Breast epithelium (tissue), 4 donors: ENCODE measurements around the gene CLDND2. TPM values are rescaled to one million over a fixed set of nuclear protein-coding genes. Genes with fewer than 3 reads are reported as not detected.

Experiments used
- DNase-seq, 2 donors: peaks; one replicate each; pipeline ENCODE4 v3.0.0-alpha.2; 2019; ENCODE audit warnings: low spot score in 2 of 2
- H3K27ac ChIP-seq, 2 donors: fragments of 200-600 bp; sonication (generic) in 1 of 2; one replicate each; pipeline ENCODE4 v1.5.1; 2016 to 2019; ENCODE audit warnings: mild to moderate bottlenecking in 1 of 2
- H3K27me3 ChIP-seq, 2 donors: fragments of 200-600 bp; sonication (generic) in 1 of 2; one replicate each; pipeline versions ENCODE4 v1.5.1 to v1.6.0; 2017 to 2019; ENCODE audit warnings: control low read depth in 1 of 2, mild to moderate bottlenecking in 1 of 2
- H3K36me3 ChIP-seq: fragments of 200-600 bp; one replicate; pipeline ENCODE4 v1.5.1; 2019
- H3K4me1 ChIP-seq, 2 donors: fragments of 200-600 bp; sonication (generic); one replicate each; pipeline ENCODE4 v1.5.1; 2016 to 2019; ENCODE audit warnings: control low read depth in 1 of 2
- H3K4me3 ChIP-seq, 3 donors: fragments of 200-600 bp; sonication (generic); 1 replicate in 2 of 3; 2 replicates in 1 of 3; pipeline ENCODE4 v1.5.1; 2016 to 2019; ENCODE audit warnings: mild to moderate bottlenecking in 3 of 3, moderate library complexity in 2 of 3
- H3K9me3 ChIP-seq, 2 donors: fragments of 200-600 bp; sonication (generic) in 1 of 2; one replicate each; pipeline ENCODE4 v1.5.1; 2016 to 2019; ENCODE audit warnings: control low read depth in 1 of 2
- POLR2A ChIP-seq: fragments of 450-650 bp; IDR thresholded peaks from one replicate; pipeline ENCODE4 v1.6.1; 2016; ENCODE audit warnings: antibody characterized with exemption, mild to moderate bottlenecking, moderate library complexity
- POLR2AphosphoS5 ChIP-seq, 3 donors: sonication (generic); formaldehyde crosslinking; IDR thresholded peaks; one replicate each; pipeline ENCODE4 v1.6.1; 2017; ENCODE audit warnings: antibody characterized with exemption in 3 of 3
- intact Hi-C: fragments of 100-400 bp; cut with DNase I; formaldehyde crosslinking; loops from one replicate; pipeline ENCODE4 v1.15.1; 2023; ENCODE audit warnings: low total_unique reads
- total RNA-seq, 3 donors: library from RNA; depleted of rRNA; stranded (reverse); fragments of >200 nt; gene quantifications; one replicate each; pipeline ENCODE4 v1.1.0, GENCODE V29; 2016
- TF ChIP-seq, protein P1 (sequence below), 3 donors: fragments of 450-650 bp; IDR thresholded peaks; one replicate each; pipeline ENCODE4 v1.5.1; 2016 to 2017; ENCODE audit warnings: antibody characterized with exemption in 3 of 3, mild to moderate bottlenecking in 3 of 3, moderate library complexity in 3 of 3

The CLDND2 gene
- total RNA-seq, 3 donors from 2014 or later = not detected

DNA sequence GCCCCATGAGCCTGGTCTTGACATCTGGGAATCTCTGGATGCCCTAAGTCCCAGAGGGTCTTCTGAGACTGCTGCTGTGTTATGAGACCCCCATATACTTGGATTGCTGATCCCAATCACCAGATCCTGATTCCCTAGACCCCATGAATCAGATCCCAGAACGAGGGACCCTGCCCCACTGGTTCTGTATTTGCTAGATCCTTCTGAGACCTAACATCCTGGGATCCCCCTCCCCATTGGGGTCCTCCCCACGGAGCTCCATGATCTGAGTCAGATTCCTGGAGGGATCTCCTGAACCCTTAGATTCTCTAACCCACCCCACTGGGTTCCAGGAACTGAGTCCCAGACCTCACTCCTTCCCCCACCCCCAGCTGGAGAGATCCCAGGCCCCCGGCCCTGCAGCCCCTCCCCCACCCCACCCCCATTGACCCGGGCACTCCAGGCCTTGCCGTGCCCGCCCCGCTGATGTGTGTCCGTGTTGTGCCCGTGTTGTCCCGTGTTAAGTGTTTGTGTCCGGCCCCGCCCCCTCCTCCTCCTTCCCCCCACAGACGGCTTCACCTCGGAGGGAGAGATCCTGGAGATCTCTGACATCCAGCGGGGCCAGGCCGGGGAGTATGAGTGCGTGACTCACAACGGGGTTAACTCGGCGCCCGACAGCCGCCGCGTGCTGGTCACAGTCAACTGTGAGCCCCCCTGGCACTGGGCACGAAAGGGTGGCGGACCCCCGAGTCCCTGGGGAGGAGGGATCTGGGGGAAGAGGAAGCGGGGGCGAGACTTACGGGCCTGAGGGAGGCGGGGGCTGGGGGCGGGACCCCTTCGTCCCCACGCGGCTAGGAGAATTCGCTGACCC, 42.4 kb downstream of the CLDND2 start:
- Histone ChIP-seq H3K4me1 (peaks cover 0 to 8% of the 10 kb centered on the region in 2 donors), H3K9me3 (no peaks in the 10 kb centered on the region), H3K27me3 (peaks cover 6 to 69% of the 10 kb centered on the region in 2 donors), H3K4me3 (no peak overlapping the region), H3K27ac (no peak overlapping the region), H3K36me3 (no peaks in the 10 kb centered on the region)
- DNase-seq = no peak
- intact Hi-C loops = no loop called here
- TF ChIP-seq POLR2AphosphoS5 (IDR thresholded peaks at IDR 0.05) (no peak), POLR2A (no peak)
- TF ChIP-seq, protein P1, sequence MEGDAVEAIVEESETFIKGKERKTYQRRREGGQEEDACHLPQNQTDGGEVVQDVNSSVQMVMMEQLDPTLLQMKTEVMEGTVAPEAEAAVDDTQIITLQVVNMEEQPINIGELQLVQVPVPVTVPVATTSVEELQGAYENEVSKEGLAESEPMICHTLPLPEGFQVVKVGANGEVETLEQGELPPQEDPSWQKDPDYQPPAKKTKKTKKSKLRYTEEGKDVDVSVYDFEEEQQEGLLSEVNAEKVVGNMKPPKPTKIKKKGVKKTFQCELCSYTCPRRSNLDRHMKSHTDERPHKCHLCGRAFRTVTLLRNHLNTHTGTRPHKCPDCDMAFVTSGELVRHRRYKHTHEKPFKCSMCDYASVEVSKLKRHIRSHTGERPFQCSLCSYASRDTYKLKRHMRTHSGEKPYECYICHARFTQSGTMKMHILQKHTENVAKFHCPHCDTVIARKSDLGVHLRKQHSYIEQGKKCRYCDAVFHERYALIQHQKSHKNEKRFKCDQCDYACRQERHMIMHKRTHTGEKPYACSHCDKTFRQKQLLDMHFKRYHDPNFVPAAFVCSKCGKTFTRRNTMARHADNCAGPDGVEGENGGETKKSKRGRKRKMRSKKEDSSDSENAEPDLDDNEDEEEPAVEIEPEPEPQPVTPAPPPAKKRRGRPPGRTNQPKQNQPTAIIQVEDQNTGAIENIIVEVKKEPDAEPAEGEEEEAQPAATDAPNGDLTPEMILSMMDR (IDR thresholded peaks at IDR 0.05) = no peak

DNA sequence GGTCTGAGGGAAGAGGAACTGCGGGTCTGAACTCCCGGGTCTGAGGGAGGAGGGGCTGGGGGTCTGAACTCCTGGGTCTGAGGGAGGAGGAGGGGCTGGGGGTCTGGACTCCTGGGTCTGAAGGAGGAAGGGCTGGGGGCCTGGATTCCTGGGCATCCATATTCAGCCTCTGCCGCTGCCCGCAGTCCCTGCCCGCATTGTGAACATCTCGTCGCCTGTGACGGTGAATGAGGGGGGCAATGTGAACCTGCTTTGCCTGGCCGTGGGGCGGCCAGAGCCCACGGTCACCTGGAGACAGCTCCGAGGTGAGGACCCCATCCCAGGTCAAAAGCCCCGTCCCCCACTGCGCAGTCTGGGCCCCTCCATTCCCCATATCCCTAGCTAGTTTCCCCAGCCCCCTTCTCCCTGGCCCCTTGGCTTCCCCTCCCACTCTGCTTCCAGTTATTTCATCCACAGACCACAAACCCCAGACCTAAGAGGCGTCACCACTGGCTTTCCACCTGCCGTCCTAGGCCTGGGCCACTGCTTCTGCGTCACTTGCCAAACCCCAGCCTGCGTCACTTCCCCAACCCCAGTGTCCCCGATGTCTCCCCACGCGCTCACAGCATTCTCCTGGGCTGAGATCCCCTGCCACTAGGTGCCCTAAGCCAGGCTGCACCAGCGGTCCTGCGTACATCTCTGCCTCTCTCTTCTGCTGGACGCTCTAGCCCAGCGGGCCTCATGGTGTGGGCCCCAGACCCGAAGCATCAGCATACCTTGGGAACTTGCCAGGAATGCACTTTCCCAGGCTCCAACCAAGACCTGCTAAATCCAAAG, 43.4 kb downstream of the CLDND2 start:
- H3K4me3 ChIP-seq = no peak overlapping the region
- intact Hi-C loops = no loop called here
- peaks cover 0 to 8% of the 10 kb centered on the region in 2 donors for H3K4me1 ChIP-seq
- no peak for TF ChIP-seq POLR2A
- no peak for TF ChIP-seq POLR2AphosphoS5 (IDR thresholded peaks at IDR 0.05)
- TF ChIP-seq, protein P1 (IDR thresholded peaks at IDR 0.05) = no peak
- H3K36me3 ChIP-seq = no peaks in the 10 kb centered on the region
- H3K27ac ChIP-seq = no peak overlapping the region
- no peaks in the 10 kb centered on the region for H3K9me3 ChIP-seq
- DNase-seq = no peak
- peaks cover 6 to 71% of the 10 kb centered on the region in 2 donors for H3K27me3 ChIP-seq

DNA sequence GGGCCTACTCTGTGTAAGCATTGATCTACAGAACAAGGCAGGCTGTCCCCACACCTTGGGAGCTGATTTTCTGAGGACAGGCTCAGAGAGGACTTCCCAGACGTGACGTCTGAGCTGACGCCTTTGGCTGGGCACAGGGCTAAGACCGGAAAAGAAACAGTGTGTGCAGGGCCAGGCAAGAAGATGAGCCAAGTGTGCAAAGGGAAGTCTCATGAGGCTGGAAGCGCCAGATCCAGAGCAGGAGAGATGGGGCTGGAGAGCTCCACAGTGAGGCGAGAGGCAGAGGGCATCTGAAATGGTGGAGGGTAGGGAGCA, 44.7 kb downstream of the CLDND2 start:
- H3K4me3 ChIP-seq = no peak overlapping the region

DNA sequence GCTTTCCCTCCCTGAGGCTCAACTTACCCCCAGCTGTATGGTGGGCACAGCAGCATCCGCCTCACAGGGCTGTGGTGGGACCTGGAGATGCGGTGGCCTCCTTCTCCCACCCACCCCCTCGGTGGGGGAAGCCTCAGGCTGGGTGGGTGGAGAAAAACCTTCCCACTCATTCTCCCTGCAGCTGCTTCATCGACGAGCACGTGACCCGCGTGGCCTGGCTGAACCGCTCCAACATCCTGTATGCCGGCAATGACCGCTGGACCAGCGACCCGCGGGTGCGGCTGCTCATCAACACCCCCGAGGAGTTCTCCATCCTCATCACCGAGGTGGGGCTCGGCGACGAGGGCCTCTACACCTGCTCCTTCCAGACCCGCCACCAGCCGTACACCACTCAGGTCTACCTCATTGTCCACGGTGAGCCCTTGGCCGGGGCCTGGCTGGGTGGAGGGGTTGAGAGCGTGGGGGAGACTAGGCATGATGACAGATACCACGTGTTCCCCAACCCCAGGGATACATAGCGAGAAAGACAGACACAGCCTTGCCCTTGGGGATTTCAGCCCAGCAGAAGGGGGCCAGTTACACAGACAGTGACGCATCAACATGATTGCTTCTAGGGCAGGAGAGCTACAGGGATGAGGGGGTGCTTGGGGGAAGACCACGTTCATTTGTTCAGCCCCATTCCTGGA, 45.2 kb downstream of the CLDND2 start:
- no peak for TF ChIP-seq POLR2A
- TF ChIP-seq, protein P1 (IDR thresholded peaks at IDR 0.05) = no peak
- no peak for TF ChIP-seq POLR2AphosphoS5 (IDR thresholded peaks at IDR 0.05)
- no peaks in the 10 kb centered on the region for H3K36me3 ChIP-seq

More for the DNA sequence above, 44.7 kb downstream of the CLDND2 start:
- no peak for DNase-seq
- intact Hi-C loops = no loop called here
- Histone ChIP-seq H3K4me1 (peaks cover 0 to 8% of the 10 kb centered on the region in 2 donors), H3K27ac (no peak overlapping the region), H3K27me3 (peaks cover 6 to 65% of the 10 kb centered on the region in 2 donors), H3K9me3 (no peaks in the 10 kb centered on the region), H3K36me3 (no peaks in the 10 kb centered on the region)
- TF ChIP-seq POLR2A (no peak), POLR2AphosphoS5 (IDR thresholded peaks at IDR 0.05) (no peak)
- TF ChIP-seq, protein P1 (IDR thresholded peaks at IDR 0.05) = no peak

More for the DNA sequence above, 45.2 kb downstream of the CLDND2 start:
- no peak overlapping the region for H3K4me3 ChIP-seq
- peaks cover 5 to 60% of the 10 kb centered on the region in 2 donors for H3K27me3 ChIP-seq
- DNase-seq = no peak
- H3K9me3 ChIP-seq = no peaks in the 10 kb centered on the region
- peaks cover 0 to 8% of the 10 kb centered on the region in 2 donors for H3K4me1 ChIP-seq
- intact Hi-C loops = no loop called here
- no peak overlapping the region for H3K27ac ChIP-seq
